Fibroblast of lung (primary cell): ENCODE measurements around the gene RETREG1.

Source experiments
- EZH2 ChIP-seq: IDR thresholded peaks from 2 replicates; pipeline ENCODE4 v1.5.1; 2012; ENCODE audit warnings: low read length, control low read depth, mild to moderate bottlenecking; ENCODE audit errors: missing control alignments
- TF ChIP-seq, protein P1 (sequence below), 2 donors: IDR thresholded peaks in 1 of 2; conservative IDR thresholded peaks in 1 of 2; 1 replicate in 1 of 2; 2 replicates in 1 of 2; pipeline ENCODE4 v1.5.1; 2011 to 2012; ENCODE audit warnings: low read length in 2 of 2, control low read depth in 1 of 2, inconsistent platforms in 1 of 2, low read depth in 1 of 2, mild to moderate bottlenecking in 1 of 2

DNA sequence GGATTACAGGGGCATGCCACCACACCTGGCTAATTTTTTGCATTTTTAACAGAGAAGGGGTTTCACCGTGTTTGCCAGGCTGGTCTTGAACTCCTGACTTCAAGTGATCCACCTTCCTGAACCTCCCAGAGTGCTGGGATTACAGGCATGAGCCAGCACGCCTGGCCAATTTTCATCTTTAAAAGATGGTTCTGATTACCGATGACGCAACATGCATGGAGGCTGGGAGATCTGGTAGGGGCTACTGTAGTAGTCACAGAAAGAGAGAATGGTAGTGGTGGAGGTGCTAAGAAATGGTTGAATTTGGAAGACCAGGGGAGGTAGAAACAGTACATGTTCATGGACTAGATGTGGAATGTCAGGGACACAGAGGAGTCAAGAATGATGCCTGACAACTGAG lies 22.4 kb upstream of the RETREG1 start:
- TF ChIP-seq, protein P1, sequence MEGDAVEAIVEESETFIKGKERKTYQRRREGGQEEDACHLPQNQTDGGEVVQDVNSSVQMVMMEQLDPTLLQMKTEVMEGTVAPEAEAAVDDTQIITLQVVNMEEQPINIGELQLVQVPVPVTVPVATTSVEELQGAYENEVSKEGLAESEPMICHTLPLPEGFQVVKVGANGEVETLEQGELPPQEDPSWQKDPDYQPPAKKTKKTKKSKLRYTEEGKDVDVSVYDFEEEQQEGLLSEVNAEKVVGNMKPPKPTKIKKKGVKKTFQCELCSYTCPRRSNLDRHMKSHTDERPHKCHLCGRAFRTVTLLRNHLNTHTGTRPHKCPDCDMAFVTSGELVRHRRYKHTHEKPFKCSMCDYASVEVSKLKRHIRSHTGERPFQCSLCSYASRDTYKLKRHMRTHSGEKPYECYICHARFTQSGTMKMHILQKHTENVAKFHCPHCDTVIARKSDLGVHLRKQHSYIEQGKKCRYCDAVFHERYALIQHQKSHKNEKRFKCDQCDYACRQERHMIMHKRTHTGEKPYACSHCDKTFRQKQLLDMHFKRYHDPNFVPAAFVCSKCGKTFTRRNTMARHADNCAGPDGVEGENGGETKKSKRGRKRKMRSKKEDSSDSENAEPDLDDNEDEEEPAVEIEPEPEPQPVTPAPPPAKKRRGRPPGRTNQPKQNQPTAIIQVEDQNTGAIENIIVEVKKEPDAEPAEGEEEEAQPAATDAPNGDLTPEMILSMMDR (conservative IDR thresholded peaks at IDR 0.05 in 1 of 2, IDR thresholded peaks at IDR 0.05 in 1 of 2; ENCODE audit: low read depth in 1 of 2, low read length in 2 of 2), result no peak
- no peak for TF ChIP-seq EZH2
